GM18502 (cell line): ENCODE results near the gene TJP3.

Experiments
- ATAC-seq: cut with Tn5 transposase; IDR thresholded peaks from one replicate; pipeline ENCODE4 v1.9.1; 2021; ENCODE audit warnings: mild to moderate bottlenecking; ENCODE audit not compliant: unreplicated experiment, poor library complexity

TJP3 gene

DNA sequence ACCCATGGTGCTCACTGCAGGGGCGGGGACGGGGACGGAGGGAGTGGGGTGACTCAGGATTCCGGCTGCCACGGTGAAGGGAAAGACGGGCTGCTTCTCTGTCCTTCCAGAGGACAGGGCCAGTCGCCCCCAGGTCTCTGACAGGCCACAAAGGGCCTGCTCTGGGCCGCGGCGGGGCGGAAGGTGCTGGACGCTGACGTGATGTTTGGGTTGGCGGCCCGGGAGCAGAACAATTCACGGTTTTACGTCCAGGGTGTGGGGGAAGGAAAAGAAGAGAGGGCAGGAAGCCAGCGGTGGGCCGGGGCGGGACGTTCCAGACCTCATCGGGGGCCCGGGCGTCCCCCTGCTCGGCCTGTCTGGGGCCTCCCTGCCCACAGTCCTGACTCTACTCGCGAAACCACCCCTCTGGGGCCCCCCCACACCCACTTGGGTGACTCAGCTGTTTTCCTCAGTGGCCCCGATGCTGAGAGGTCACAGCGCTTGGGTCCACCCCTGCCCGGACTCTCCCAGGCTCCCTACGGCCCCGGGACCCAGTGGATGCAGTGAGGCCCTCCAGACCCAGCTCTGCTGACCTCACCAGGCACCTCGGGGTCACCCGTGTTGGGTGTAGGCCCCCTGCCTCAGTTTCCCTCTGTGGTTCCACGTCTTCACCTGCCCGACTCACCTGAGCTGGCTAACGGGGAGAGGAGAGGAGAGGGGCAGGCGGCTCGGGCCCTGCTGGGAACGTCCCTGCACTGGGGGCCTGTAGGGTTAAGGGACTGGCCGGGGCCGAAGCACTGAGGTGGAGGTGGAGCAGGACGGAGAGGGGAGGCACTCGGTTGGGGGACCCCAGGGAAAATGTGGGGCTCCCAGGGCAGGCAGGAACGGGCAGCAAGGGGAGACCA, 37.1 kb upstream of the TJP3 start:
- no peak for ATAC-seq

DNA sequence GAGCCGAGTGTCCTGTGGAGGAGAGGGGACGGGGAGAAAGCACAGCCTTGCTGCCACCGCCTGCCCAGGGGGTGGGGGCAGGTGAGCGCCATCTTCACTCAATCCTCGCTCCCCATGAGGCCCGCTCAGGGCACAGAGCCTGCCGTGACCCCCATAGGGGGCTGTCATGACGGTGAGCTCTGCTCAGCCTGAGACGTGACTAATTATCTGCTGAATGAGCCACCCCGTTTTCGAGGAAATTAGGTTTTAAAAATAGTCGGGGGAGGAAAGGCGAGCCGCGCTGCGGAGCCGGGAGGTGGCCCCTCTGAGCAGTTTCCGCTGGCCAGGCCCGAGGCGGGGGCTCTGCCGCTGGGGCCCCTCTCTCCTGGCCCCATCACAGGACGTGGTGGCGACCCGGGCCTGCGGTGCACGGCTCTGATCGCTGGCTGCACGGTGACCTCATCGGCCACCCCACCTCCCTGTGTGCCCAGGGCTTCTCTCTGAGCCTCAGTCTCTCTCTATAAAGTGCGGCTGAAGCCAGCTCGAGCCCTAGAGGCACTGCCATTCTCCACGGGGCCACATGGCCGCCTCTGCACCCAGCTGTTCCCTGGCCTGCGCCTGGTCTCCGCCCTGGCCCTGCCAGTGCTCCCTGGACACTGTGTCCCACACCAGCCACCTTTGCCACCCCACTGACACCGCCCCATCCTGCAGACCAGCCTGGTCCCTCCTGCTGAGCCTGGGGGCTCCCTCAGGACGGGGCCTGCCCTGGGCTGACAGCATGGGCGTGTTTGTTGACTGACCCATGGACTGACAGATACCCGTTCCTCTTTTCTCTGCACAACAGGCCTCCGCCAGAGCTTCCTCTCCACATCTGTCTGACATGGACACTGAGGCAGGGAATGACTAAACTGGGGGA, 36.3 kb upstream of the TJP3 start:
- ATAC-seq = no peak

DNA sequence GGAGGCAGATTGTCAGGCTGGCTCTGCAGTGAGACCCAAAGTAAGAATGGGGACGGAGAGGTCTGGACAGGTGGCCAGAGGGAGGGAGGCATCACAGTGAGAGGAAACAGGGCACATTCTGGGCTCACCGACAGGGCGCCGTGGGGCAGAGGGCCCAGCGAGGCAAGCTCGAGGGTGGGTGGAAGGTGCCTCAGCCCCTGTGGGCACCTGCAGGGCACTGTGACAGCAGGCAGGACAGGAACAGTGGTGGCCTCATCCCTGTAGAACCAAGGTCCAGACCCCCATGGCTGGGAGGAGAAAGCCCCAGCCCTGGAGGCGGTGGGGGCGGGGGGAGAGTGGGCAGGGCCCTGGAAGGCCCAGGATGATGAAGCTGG, 35.6 kb upstream of the TJP3 start:
- ATAC-seq = no peak

DNA sequence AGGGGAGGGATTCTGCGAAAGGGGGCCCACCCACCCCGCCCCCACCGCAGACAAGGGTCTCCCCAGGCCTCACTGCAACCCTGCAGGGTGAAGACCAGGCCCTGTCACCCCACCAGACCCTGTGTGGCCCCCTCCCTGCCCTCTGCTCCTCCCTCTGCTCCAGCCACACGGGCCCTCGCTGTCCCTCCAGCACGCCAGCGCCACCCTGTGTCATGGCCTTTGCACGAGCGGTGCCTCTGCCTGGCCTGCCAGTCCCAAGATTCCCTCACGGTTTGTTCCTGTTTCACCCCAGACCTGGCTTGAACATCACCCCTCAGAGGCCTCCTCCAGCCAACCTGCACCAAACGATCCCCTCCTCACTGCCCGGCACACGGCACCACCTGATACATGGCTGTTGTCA, 35.2 kb upstream of the TJP3 start:
- no peak for ATAC-seq

DNA sequence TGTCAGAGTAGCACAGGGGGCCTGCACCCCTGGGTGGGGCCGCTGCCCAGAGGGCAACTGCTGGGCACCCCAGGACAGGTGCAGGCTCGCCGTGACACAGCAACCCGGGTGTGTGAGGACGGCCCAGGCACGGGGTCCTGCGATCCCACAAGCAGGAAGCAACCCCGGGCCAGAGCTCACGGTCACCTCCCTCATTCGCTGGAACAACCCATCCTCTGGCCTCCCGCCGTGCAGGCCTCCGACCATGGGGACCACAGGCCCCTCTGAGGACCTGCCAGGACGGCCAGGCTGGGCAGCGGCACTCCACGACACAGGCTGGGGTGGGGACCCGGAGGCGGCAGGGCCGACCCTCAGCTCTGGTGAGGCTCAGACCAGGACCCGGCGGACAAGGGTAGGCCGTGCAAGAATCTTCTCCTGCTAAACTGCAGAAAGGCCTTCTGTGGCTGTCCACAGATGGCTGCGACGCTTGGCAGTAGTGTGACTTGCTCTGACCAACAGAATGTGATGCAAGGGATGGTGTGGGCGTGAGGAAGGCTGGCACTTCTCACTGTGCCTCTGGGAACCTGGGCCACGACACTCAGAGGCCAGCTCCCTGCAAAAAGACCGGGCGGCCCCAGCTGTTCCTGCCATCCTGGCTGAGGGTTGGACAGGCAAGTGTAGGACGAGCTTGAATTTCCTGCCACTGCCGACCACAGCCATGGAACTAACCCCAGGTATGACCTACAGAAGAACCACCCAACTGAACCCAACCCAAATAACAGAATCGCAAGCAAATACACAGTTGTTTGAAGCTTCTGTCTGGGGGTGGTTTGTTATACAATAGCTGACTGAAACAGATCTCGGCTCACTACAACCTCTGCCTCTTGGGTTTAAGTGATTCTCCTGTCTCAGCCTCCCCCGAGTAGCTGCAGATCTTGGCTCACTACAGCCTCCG, 34.4 kb upstream of the TJP3 start:
- no peak for ATAC-seq

DNA sequence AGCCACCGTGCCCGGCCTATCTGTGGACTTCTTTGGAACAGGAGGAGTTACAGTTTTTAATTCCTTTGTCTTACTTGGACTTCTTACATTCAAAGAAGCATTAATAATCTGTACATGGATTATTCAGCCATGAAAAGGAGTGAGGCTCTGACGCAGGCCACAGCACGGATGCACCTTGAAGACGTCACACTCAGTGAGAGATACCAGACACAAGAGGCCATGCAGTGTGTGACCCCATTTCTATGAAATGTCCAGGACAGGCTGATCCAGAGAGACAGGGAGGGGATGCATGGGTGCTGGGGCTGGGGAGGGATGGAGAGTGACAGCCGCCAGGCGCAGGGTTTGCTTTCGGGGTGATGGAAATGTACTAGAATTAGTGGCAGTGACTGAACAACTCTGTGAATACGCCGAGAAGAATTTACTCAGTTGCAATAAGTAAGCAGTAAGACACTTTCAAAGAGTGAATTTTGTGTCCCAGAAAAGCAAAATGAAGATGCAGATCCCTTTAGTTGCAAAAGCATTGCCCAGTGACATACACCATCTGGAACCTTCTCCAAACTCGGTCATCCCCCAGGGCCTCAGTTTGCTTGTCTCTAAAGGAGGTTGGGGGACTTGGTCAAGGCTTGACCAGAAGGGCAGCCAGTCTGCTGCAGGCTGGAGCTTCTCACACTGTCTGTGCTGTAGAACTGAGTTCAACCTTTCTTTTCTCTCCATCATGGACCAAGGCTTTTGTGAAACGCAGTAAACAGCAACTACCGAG, 33.2 kb upstream of the TJP3 start:
- no peak for ATAC-seq

DNA sequence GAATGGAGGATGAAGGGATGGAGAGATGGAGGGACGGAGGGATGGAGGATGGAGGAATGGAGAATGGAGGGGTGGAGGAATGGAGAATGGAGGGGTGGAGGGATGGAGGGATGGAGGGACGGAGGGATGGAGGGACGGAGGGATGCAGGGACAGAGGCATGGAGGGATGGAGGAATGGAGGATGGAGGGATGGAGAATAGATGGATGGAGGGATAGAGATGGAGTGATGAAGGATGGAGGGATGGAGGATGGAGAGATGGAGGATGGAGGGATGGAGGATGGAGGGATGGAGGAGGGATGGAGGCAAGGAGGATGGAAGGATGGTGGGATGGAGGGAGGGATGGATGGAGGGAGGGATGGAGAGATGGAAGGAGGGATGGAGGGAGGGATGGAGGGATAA, 30.0 kb upstream of the TJP3 start:
- ATAC-seq = no peak

DNA sequence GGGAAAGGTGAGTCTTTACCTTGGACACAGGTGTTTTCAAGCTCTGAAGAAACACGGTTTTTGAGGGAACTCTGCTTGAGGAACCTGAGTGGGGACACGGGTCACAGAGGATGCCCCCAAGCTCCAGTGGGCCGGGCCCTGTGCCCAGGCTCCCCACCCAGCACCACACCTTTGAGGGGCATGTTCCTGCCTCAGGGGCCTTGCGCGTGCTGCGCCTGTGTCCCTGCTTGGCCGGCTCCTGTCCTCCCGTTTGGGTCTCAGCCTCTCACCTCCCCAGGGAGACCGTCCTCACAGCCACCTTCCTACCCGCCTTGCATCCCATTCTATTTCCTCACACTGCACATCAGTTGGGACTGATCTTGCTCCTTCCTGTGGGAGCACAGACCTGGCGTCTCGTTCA, 29.0 kb upstream of the TJP3 start:
- no peak for ATAC-seq

DNA sequence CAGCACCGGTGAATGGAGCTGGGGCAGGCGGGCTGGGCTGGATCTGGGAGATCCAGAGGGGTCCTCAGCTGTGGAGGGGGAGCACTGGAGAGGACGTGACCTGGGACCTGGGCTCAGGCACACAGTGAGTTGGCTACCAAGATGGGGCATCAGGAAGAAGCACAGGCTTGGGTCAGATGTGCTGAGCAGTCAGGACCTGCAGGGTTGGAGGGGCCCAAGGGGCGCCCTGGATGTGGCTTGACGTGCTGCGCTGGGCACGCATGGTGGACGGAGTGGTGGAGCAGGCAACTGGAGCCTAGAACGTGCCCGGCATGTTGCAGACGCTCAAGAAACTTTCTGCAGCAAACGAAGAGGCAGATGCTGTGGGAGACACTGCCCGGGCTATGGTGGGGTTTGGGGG, 28.6 kb upstream of the TJP3 start:
- ATAC-seq = no peak

DNA sequence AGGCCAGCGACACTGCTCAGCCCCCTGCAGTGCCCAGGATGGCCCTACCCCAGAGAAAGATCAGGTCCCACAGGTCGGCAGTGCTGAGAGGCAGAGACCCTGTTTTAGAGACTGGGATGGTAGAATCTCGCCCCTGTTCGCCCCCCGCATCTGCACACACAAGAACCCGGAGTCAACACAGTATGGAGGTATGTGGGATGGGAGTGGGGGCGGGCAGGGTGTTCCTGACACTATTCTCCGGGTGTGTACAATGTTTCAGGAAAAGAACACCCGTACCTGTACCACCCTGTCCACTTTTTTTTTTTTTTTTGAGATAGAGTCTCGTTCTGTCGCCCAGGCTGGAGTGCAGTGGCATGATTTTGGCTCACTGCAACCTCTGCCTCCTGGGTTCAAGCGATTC, 27.2 kb upstream of the TJP3 start:
- ATAC-seq = no peak

DNA sequence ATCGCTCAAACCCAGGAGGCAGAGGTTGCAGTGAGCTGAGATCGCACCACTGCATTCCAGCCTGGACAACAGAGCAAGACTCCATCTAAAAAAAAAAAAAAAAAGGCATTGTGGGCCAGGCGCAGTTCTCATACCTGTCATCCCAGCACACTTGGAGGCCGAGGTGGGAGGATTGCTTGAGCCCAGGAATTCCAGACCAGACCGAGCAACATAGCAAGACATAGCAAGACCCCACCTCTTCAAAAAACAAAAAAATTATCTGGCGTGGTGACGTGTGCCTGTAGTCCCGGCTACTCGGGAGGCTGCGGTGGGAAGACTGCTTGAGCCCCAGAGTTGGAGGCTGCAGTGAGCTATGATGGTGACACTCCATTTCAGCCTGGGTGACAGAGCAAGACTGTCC, 25.9 kb upstream of the TJP3 start:
- ATAC-seq = no peak

DNA sequence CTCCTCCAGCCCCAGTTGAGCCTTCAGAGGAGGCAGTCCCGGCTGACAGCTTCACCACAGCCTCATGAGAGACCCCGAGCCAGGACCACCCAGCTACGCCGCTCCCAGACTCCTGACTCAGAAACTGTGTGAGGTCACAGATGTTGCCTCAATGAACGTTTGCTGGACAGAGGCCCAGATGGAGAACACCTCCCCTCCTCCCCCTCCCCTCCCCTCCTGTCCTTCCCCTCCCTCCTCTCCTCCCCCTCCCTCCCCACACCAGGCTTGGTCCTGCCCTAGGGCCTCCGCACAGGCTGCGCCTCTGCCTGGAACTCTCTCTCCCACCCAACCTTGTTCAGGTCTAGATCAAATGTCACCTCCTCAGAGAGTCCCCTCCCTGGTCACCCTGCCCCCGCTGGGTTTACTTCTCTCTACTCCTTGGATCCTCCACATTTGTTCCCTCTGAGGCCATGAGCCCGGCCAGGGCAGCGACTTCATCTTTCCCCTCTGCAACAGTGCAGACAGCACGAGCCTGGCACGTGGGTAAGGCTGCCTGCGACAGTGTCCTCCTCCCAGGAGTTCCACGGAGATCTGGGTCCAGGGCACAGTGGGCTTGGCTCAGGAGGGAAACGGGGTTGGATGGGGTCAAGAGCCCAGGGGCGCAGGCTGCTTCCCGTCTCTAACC, 25.3 kb upstream of the TJP3 start:
- ATAC-seq = no peak

DNA sequence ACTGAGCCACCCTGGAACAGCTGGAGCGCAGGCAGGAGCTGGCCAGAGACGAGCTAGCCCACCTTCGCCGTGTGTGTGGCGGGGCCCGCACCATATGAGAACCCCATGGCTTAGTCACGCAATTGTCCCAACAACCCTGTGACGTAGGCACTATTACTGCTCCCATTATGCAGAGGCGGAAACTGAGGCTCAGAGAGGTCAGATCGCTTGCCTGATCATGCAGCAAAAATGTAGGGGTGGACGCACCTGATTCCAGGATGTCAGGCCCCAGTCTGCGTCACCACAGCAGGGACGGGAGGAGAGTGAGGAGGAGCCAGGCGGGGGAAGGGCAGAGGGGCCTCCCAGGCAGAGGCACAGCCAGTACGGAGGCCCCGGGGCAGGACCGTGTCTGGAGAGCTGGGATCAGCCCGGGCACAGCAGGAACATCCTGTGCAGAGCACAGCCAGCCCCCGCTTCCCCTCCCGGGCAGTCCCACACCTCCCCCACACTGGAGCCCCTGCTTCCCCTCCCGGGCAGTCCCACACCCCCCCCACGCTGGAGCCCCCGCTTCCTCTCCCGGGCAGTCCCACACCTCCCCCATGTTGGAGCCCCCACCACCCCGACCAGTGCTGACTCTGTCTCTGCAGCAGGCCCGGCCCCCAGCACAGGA, 24.7 kb upstream of the TJP3 start:
- ATAC-seq = no peak

DNA sequence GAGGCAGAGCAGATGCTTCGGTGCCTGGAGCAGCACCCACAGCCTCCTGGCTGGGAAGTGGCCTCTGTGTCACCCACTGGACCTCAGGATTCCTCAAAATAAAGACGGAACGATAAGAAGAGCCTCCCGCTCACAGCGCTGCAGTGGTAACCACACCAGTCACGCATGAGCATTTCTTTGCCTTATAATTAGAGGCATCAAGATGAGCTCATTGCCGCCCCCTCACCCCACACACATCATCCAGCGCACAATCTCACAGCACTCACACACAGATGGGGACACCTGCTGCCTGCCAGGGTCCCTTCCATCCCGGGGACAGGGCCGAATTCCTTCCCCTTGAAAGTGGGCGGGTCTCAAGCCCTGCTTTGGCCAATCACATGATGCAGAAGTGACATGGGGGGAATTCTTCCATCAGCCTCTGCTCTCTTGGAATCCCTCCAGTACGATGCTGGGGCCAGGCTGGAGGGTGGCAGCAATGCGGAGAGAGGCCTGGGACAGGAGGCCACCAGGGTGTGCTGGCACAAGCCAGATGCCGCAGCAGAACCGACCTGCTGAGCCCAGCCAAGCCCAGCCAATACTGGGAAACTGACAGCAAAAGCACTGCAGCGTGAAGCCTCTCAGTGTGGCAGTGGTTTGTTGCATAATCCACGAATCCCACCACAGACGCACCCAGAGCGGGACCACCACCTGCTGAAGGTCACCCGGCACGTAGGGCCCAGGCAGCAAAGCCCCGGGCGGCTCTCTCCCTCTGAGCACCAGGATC, 23.9 kb upstream of the TJP3 start:
- no peak for ATAC-seq

DNA sequence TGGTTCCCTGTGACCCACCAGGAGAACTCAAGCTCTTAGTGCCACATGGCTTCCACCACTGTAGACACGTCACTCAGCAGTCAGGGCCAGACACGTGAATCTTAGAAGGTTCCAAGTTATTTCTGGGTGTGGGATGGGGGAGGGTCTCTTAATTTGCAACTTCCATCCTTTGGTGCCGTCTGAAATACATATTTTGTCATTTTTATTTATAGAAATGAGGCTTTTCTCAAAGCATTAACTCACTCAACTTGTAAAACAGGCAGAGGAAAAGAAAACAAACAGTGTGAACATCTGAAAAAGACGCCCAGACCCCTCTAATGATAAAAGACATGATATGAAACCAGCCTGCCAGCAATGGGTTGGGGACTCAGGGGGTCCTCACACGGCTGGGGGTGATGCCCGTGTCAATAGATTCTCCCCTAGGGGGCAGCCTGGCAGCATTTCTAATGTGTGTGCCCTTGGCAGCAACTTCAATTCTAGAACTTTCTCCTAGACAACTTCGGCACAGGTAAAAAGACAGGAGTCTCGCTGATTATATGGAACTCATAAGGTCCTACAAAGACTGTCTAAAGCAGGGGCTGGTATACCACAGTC, 23.3 kb upstream of the TJP3 start:
- no peak for ATAC-seq

DNA sequence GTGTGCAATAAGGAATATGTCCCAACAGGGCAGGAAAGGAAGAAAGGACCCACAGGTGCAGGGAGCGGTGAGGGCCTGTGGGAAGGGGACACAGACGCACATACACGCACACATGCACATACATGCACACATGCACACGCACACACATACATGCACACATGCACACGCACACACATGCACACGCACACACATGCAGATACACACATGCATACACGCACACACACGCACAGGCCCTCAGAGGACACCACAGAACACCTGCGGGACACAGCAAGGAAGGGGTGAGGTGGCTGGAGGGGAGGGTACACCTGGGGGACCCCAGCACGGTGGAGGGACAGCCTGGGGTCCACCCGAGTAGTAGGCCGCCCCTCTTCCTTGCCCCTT, 20.8 kb upstream of the TJP3 start:
- no peak for ATAC-seq

DNA sequence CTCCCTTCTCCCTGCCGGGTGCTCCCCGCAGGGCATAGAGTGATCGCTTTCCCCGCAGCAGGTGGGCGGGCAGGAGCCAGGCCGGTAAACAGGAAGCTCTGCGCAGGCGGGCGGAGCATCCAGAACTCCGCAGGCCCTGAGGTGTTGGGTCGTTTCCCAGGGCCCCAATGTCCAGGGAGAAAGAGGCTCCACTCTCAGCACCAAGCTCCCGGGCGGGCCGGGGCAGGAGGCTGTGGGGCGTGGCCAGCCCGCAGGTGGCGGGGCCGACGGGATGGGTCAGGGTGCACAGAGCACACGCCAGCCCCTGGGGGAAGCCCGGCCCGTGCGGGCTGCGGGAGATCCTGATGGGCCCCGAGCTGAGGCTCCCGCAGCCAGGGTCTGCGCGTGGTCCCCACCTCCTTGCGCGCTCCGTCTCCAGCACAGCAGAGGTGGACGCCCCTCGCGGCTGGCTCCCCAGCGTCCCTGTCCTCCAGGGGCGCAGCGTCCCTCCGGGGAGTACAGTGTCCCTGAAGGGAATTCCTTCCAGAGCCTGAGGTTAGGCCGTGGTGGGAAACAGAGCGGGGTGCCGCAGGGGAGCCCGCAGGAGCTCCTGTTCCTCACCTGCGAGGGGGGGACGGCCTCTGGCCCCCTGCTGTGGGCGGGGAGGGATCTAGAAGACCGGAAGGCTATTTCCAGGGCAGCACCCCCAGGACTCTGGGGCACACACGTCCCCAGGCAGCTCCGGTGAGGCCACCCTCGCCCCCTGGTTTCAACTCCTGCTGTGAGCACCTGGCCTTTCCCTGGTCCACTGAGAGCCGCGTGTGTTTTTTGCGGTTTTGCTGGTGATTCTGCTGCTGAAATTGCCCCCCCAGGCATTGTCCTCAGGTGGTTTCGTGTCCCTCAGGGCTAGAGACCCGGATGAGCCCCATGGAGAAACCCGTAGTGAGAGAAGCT, 20.1 kb upstream of the TJP3 start:
- ATAC-seq = no peak
